Heart right ventricle (tissue), 16 donors: ENCODE data around the gene AKAP5. TPM values are rescaled to one million over a fixed set of nuclear protein-coding genes. Genes with fewer than 3 reads are reported as not detected.

Source experiments
- ATAC-seq, 8 donors: fragments of 200-7000 bp; cut with Tn5 transposase; one replicate each; pipeline ENCODE4 v1.9.1; 2020; ENCODE audit warnings: mild to moderate bottlenecking in 8 of 8, moderate library complexity in 8 of 8, moderate number of reproducible peaks in 1 of 8
- DNase-seq, 2 donors: peaks; one replicate each; pipeline ENCODE4 v3.0.0-alpha.2; 2020
- H3K27ac ChIP-seq, 10 donors: fragments of 200-600 bp; sonication (generic) in 2 of 10; one replicate each; pipeline versions ENCODE4 v1.5.0 to v1.8.0; 2020 to 2022; ENCODE audit warnings: mild to moderate bottlenecking in 3 of 10
- H3K27me3 ChIP-seq, 7 donors: fragments of 200-600 bp; one replicate each; pipeline ENCODE4 v1.8.0; 2021 to 2022; ENCODE audit warnings: mild to moderate bottlenecking in 2 of 7
- H3K36me3 ChIP-seq, 9 donors: fragments of 200-600 bp; sonication (generic) in 1 of 9; one replicate each; pipeline versions ENCODE4 v1.5.0 to v1.8.0; 2020 to 2022; ENCODE audit warnings: mild to moderate bottlenecking in 2 of 9
- H3K4me1 ChIP-seq, 9 donors: fragments of 200-600 bp; sonication (generic) in 1 of 9; one replicate each; pipeline versions ENCODE4 v1.5.0 to v1.8.0; 2020 to 2022; ENCODE audit warnings: mild to moderate bottlenecking in 4 of 9
- H3K4me3 ChIP-seq, 10 donors: fragments of 200-600 bp; sonication (generic) in 2 of 10; one replicate each; pipeline versions ENCODE4 v1.5.0 to v1.8.0; 2020 to 2022; ENCODE audit warnings: mild to moderate bottlenecking in 7 of 10, moderate library complexity in 2 of 10
- H3K9me3 ChIP-seq, 11 donors: fragments of 200-600 bp in 10 of 11; sonication (generic) in 2 of 11; one replicate each; pipeline versions ENCODE4 v1.5.0 to v1.8.0; 2013 to 2022; ENCODE audit warnings: mild to moderate bottlenecking in 2 of 11, control low read depth in 1 of 11, moderate library complexity in 1 of 11
- CTCF ChIP-seq, 9 donors: fragments of 200-600 bp; sonication (generic) in 2 of 9; IDR thresholded peaks; one replicate each; pipeline versions ENCODE4 v1.5.0 to v1.8.0; 2021 to 2022; ENCODE audit warnings: antibody characterized with exemption in 9 of 9, mild to moderate bottlenecking in 5 of 9, moderate library complexity in 1 of 9
- WGBS, 2 donors: extraction: QIAGEN DNeasy Blood & Tissue Kit; methylation state at CpG; one replicate each; pipeline ENCODE4 v1.1.7; 2013; ENCODE audit warnings: inconsistent platforms in 1 of 2; 5-methylcytosine and 5-hydroxymethylcytosine counted together
- intact Hi-C, 10 donors: fragments of 100-400 bp; cut with DNase I; formaldehyde crosslinking; loops; one replicate each; pipeline versions ENCODE4 v1.11.1 to v1.14.2; 2022
- polyA plus RNA-seq, 2 donors: library from polyadenylated mRNA; stranded (reverse); fragments of 200-250 nt; gene quantifications; one replicate each; pipeline ENCODE4 v1.2.3, GENCODE V29; 2013
- total RNA-seq, 10 donors: library from RNA; stranded (reverse); fragmentation: NEBNext Ultra II Directional in 3 of 10; extraction: Animal tissue kit (Norgen Biotek cat#: 25700) in 3 of 10; gene quantifications; one replicate each; pipeline versions ENCODE4 v1.2.1 to v1.2.4, GENCODE V29; 2021 to 2023
- donor health status: Arrhythmogenic right ventricular cardiomyopathy.
- donor health status: ischemic (EF 13 %, LVEDD 7.1; RV severe dilation, severe dysfunction).
- donor health status: healthy with polysubstance abuse.
- donor health status: DM: no; HTN: yes; CAD: no.
- donor health status: DM: no; HTN: no; CAD: no.
- donor health status: ischemic (EF 25% LVEDD 6.9; RV normal size, moderate dysfunction).
- donor health status: ischemic (EF 25% LVEDD 5.7; RV mildly dilated, moderate dysfunction).
- donor health status: healthy.
- donor health status: DM: yes; HTN: yes; CAD: no.
- donor health status: Ischemic cardiomyopathy.
- donor health status: ischemic (EF 35%, LVEDD 5.7; RV mildly dilated, moderate dysfunction).
- donor health status: nonischemic (EF 11% LVEDD 7.7; RV severe dilation, severe dysfunction).
- donor health status: DM: yes; HTN: yes; CAD: no.
- donor health status: PGD.
- donor health status: ischemic (EF 29% LVEDD 5.4; RV normal size, mild dysfunction).
- donor health status: nonischemic (EF 23%, LVEDD 6.1; RV moderate dilation, normal function).

AKAP5 gene
- total and polyA plus RNA-seq, 12 donors = 0.07 to 0.51 (median 0.17) TPM

- no peaks in the 10 kb centered on the region for H3K27me3 ChIP-seq
- peaks cover 0 to 100% (median 31%) of the 10 kb centered on the region in 9 donors for H3K36me3 ChIP-seq
- TF ChIP-seq CTCF (IDR thresholded peaks at IDR 0.05) = no peak
- H3K4me1 ChIP-seq = no peaks in the 10 kb centered on the region
- ATAC-seq (no peak), DNase-seq (no peak)
- H3K4me3 ChIP-seq = no peak overlapping the region
- intact Hi-C loops = no loop called here
- 91 to 92% methylated on average over 6 of the region's 6 CpGs for WGBS, 2 donors
- no peaks in the 10 kb centered on the region for H3K9me3 ChIP-seq
- H3K27ac ChIP-seq = no peak overlapping the region
These were observed 41.3 kb upstream of the AKAP5 start for GRCh38 chr14:64423987-64424386.

GRCh38 chr14:64434528-64434927, 30.8 kb upstream of the AKAP5 start:
- intact Hi-C loops = loop anchor here in 4 of 10 donors (5.0 to 10.0 kb wide), 4 partner anchors 43 to 203 kb away; no protein-coding TSS in a partner anchor
- no peak for ATAC-seq
- no peak for TF ChIP-seq CTCF (IDR thresholded peaks at IDR 0.05)
- H3K4me1 ChIP-seq = peaks cover 0 to 9% (median 0%) of the 10 kb centered on the region in 9 donors
- H3K27ac ChIP-seq = no peak overlapping the region
- no peak overlapping the region for H3K4me3 ChIP-seq
- H3K27me3 ChIP-seq = no peaks in the 10 kb centered on the region
- WGBS, 2 donors = 58 to 66% methylated on average over 3 of the region's 3 CpGs
- peaks cover 0 to 98% (median 11%) of the 10 kb centered on the region in 9 donors for H3K36me3 ChIP-seq
- no peak for DNase-seq
- no peaks in the 10 kb centered on the region for H3K9me3 ChIP-seq

GRCh38 chr14:64438181-64438841, 27.0 kb upstream of the AKAP5 start:
- no peaks in the 10 kb centered on the region for H3K27me3 ChIP-seq
- H3K27ac ChIP-seq = no peak overlapping the region
- TF ChIP-seq CTCF (IDR thresholded peaks at IDR 0.05) = no peak
- peaks cover 0 to 14% (median 10%) of the 10 kb centered on the region in 9 donors for H3K4me1 ChIP-seq
- no peak overlapping the region for H3K4me3 ChIP-seq
- intact Hi-C loops = loop anchor here in 2 of 10 donors (5.0 to 10.0 kb wide), 2 partner anchors 39 to 196 kb away; no protein-coding TSS in a partner anchor
- 78 to 81% methylated on average over 3 of the region's 3 CpGs for WGBS, 2 donors
- DNase-seq (no peak), ATAC-seq (no peak)
- H3K9me3 ChIP-seq = no peaks in the 10 kb centered on the region
- peaks cover 0 to 95% (median 15%) of the 10 kb centered on the region in 9 donors for H3K36me3 ChIP-seq

- no peak for TF ChIP-seq CTCF (IDR thresholded peaks at IDR 0.05)
- Histone ChIP-seq H3K4me1 (peaks cover 0 to 14% (median 10%) of the 10 kb centered on the region in 9 donors), H3K27me3 (no peaks in the 10 kb centered on the region), H3K4me3 (no peak overlapping the region), H3K9me3 (no peaks in the 10 kb centered on the region), H3K27ac (no peak overlapping the region), H3K36me3 (peaks cover 0 to 96% (median 14%) of the 10 kb centered on the region in 9 donors)
- ATAC-seq = no peak
- WGBS, 2 donors = 94 to 96% methylated on average over 6 of the region's 6 CpGs
- DNase-seq = no peak
- intact Hi-C loops = loop anchor here in 2 of 10 donors (5.0 to 10.0 kb wide), 2 partner anchors 38 to 196 kb away; no protein-coding TSS in a partner anchor
These were observed 26.2 kb upstream of the AKAP5 start for GRCh38 chr14:64439141-64439540.
